GM21529 (cell line): ENCODE data around the gene ITSN1.
"Not testable (repeated sequence)": the region's sequence is repeated elsewhere in the genome, so short reads cannot be mapped to it uniquely, and the experiment has no call there.

ENCODE experiments used
- ATAC-seq: cut with Tn5 transposase; IDR thresholded peaks from one replicate; pipeline ENCODE4 v1.9.1; 2021; ENCODE audit not compliant: unreplicated experiment

The ITSN1 gene

GRCh38 chr21:33721081-33721480, 78.8 kb downstream of the ITSN1 start:
- ATAC-seq = no peak

DNA sequence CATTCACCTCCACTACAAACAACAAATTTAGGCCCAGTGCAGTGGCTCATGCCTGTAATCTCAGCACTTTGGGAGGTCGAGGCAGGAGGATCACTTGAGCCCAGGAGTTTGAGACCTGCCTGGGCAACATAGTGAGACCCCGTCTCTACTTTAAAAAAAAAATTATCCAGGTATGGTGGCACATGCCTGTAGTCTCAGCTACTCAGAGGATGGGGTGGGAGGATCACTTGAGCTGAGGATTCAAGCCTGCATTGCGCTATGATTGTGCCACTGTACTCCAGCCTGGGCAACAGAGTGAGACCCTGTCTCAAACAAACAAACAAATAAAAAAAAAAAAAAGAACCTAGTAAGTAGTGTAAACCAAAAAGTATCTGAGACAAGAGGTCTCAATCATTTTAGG, 86.8 kb downstream of the ITSN1 start:
- not testable (repeated sequence) for ATAC-seq

- ATAC-seq = no peak
Observed at GRCh38 chr21:33729641-33730040, 87.3 kb downstream of the ITSN1 start.

- ATAC-seq = no peak
Observed at GRCh38 chr21:33731447-33731846, 89.1 kb downstream of the ITSN1 start.

GRCh38 chr21:33732038-33732437, 89.7 kb downstream of the ITSN1 start:
- ATAC-seq = no peak

GRCh38 chr21:33733601-33734000, 91.3 kb downstream of the ITSN1 start:
- no peak for ATAC-seq

DNA sequence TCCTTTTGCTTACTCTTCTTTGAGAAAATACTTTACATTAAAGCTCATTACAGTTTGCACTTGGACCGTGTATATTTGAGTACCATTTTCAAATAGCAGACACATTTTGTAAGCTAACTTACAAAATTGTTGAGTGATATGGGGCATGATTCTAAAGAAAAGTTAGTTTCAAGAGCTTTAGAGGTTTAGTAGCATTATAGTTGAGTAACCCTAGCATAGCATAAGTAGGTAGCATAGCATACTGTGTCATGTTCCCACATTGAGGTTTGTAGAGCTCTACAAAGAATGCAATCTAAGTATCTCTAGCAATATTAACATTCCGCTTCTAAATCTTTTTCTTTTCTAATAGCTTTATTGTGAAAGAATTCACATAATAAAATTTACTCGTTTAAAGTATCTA, 92.0 kb downstream of the ITSN1 start:
- no peak for ATAC-seq

DNA sequence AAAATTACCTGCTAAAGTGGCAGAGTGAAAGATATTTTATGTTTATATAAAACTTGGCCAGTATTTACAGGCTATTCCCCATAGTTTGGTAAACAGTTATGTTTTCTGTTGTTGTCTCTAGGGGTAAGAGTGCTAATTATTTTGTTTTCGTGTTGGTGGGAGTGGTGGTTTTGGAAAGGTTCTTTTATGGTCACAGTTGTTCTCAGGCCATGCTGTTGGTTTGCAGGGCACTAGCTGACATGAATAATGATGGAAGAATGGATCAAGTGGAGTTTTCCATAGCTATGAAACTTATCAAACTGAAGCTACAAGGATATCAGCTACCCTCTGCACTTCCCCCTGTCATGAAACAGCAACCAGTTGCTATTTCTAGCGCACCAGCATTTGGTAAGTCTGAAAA, 92.5 kb downstream of the ITSN1 start:
- ATAC-seq = no peak

- ATAC-seq = no peak
Observed at GRCh38 chr21:33736569-33736968, 94.3 kb downstream of the ITSN1 start.

DNA sequence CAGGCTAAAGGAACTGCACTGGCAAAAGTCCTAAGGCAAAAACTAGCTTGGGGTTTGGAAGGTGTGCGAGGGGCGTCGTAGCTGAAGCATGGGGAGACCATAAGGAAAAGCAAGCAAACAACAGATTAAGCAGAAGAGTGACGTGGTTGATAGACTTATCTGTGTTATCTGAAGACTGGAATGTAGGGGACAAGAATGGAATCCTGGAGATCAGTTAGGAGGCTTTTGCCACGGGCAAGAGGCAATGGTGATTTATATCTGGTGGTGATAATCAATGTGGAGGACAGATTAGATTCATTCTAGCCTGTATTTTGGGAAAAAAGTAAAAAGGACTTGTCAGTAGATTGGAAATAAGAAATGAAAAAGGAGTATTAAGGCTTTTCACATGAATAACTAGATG, 97.4 kb downstream of the ITSN1 start:
- ATAC-seq = no peak

DNA sequence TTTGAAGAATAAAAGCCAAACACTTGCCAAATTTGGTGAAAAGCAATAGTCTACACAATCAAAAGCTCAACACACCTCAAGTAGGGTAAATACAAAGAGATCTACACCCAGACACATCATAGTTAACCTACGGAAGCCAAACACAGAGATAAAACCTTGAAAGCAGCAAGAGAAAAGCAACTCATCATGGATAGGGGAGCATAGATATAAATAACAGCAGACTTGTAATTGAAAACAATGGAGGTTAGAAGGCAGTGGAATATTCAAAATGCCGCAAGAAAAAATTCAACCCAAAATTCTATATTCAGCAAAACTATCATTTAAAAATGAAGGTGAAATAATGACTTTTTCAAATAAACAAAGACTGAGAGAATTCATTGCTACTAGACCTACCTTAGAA, 105.1 kb downstream of the ITSN1 start:
- no peak for ATAC-seq

GRCh38 chr21:33748903-33749302, 106.6 kb downstream of the ITSN1 start:
- ATAC-seq = no peak

DNA sequence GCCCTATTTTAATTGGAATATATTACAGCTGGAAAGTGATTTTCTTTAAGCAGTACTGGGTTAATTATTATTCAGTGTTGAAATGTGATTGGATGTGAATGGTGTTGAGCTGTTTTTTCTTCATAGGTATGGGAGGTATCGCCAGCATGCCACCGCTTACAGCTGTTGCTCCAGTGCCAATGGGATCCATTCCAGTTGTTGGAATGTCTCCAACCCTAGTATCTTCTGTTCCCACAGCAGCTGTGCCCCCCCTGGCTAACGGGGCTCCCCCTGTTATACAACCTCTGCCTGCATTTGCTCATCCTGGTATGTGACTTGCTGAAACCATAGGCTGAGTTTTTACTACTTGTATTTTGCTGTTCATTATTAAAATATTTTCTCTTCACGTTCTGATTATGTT, 107.7 kb downstream of the ITSN1 start:
- no peak for ATAC-seq

DNA sequence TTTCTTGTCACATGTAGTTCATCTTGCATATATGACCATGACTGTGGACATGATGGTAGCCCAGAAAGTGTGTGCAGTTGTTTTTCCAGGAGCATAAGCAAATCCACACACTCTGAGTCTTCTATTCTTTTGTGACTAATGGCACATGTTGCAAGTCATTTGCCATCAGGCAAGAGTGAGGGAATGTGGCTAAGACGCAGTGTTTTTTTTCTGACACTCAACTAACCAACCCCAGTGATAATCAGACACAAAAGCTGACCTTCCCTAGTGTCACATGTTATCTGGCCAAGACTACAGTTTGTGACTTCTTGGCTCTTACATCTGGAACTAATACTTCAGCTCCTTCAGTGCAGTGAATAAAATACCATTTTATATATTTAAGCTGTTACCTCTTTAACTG, 108.8 kb downstream of the ITSN1 start:
- ATAC-seq = no peak

DNA sequence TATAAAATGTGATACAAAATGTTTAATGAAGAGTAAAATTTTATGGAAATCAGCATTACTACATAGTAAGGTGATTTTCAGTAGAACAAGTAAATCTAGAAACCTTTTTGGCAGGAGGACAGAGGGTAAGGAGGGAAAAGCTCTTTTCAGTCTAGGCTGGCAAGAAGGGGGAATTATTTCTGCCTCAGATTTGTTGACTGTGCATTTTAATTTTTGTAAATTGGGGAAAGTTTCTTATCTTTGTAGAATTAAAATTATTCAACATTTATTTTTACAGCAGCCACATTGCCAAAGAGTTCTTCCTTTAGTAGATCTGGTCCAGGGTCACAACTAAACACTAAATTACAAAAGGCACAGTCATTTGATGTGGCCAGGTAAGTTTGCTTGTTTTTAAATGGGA, 109.2 kb downstream of the ITSN1 start:
- ATAC-seq = no peak

GRCh38 chr21:33752260-33752659, 110.0 kb downstream of the ITSN1 start:
- no peak for ATAC-seq

DNA sequence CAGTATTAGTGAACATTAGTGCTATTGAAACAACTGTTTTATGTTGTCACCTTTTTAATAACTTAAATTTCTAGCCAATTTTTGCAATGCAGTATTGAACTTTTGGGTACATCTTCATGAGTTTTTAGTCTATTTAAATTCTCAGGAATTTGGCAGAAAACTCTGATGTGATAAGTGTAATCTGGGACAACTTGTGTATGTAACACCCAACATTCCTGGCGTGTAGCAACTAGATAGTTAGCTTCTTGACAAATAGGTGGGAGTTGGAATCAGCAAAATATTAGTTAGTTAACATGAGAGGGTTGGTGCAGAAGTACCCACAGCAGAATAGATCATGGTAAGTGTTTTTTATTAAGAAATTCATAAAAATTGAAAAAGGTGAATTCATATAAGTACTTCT, 111.6 kb downstream of the ITSN1 start:
- ATAC-seq = no peak

GRCh38 chr21:33754481-33754880, 112.2 kb downstream of the ITSN1 start:
- ATAC-seq = no peak

GRCh38 chr21:33755354-33755753, 113.1 kb downstream of the ITSN1 start:
- no peak for ATAC-seq

DNA sequence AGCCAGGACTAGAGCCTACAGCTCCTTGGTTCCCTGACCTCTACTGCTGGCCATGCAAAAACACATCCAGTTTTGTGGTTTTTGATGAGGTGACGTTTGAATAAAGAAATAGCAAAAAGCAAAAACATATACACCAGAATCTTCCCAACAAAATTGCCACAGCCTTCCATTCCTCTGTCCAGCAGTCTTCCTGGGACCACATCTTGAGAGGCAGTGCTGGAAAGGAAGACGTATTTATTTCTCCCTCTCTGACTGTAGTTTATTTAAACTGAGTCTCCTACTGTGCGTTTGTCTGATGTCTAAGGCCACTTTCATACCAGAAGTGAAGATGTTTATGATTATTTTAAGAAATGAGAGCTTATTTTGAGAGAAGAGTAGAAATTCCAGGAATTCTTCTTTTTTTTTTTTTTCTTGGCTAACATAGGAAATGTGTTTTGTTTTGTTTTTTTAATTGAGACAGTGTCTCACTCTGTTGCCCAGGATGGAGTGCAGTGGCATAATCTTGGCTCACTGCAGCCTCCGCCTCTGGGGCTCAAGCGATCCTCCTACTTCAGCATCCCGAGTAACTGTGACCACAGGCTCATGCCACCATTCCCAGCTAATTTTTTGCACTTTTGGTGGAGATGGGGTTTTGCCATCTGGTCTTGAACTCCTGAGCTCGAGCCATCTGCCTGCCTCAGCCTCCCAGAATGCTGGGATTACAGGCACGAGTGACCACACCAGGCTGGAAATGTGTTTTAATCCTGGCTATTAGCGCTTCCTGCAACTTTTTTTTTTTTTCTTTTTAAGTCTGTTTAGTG, 118.5 kb downstream of the ITSN1 start:
- no peak for ATAC-seq

- ATAC-seq = no peak
Observed at GRCh38 chr21:33761441-33762036, 119.2 kb downstream of the ITSN1 start.

- ATAC-seq = no peak
Observed at GRCh38 chr21:33762803-33763581, 120.7 kb downstream of the ITSN1 start.
